ENCODE measurements around the gene IL23R. TPM values are rescaled to one million over a fixed set of nuclear protein-coding genes. Genes with fewer than 3 reads are reported as not detected.

The IL23R gene
- total and polyA plus RNA-seq, 2 of the 8 experiments (the other 6 are each of a cell fraction or from before 2014, with no cell fraction given): not detected

DNA sequence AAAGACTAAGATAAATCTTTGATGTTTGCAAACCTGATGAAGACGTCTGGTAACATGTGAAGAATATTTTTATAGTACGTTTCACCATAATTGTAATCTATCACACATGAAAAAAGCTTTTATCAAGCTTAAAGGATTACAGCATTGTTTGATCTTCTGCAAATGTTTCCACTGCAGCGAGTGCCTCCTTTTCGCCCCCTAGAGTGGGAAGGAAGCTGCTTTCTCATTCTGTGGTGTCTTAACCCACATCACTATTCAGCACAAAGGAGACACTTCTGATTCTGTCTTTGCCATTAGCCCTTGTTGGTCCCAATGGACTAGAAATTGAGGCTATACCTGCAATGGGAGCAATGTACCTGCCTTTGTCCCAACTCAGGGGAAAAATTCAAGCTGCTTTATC, 95.4 kb downstream of the IL23R start:
- Histone ChIP-seq H4K20me1 (replicated peaks in 1 of 2; ENCODE audit: control insufficient read depth in 1 of 2, insufficient read depth in 2 of 2, low read length in 2 of 2) (no peaks in the 10 kb centered on the region), H3K56ac (replicated peaks; ENCODE audit: insufficient read length, low read depth, low read length) (no peak overlapping the region), H3K14ac (ENCODE audit: insufficient read length) (no peak overlapping the region), H3K79me1 (ENCODE audit: low read depth, low read length) (no peaks in the 10 kb centered on the region), H3K79me2 (ENCODE audit: control insufficient read depth in 1 of 2, insufficient read depth in 2 of 2, low read length in 2 of 2) (no peaks in the 10 kb centered on the region), H2BK12ac (ENCODE audit: low read depth, low read length) (no peak overlapping the region), H2AK5ac (ENCODE audit: low read depth, low read length) (no peak overlapping the region), H2BK20ac (ENCODE audit: low read length) (no peak overlapping the region), H2AFZ (ENCODE audit: low read length) (no peak overlapping the region), H3K23me2 (ENCODE audit: low read depth, low read length) (no peaks in the 10 kb centered on the region), H3K23ac (ENCODE audit: insufficient read length) (no peak overlapping the region), H3K4me1 (replicated peaks in 1 of 4; ENCODE audit: control insufficient read depth in 3 of 4, insufficient read depth in 4 of 4, low read length in 3 of 4) (peaks cover 0 to 14% (median 8%) of the 10 kb centered on the region in 4 experiments; a peak in 3 of 7 replicates), H3K36me3 (ENCODE audit: control insufficient read depth in 2 of 4, insufficient read depth in 4 of 4, low read length in 3 of 4) (no peaks in the 10 kb centered on the region), H3K4me2 (ENCODE audit: insufficient read depth in 1 of 2, low read depth in 2 of 2, low read length in 2 of 2) (peak overlapping the region; percentile 43 to 49; a peak in 3 of 4 replicates), H3K9ac (replicated peaks in 1 of 4; ENCODE audit: extremely low read depth in 1 of 4, low read depth in 3 of 4, low read length in 3 of 4) (no peak overlapping the region), H3K18ac (ENCODE audit: extremely low read depth, low read length) (no peak overlapping the region), H4K5ac (ENCODE audit: insufficient read length, low read depth, low read length) (no peak overlapping the region), H3K4me3 (ENCODE audit: extremely low read depth in 1 of 4, insufficient read depth in 2 of 4, low read depth in 3 of 4, low read length in 4 of 4) (peak overlapping the region in 1 of 4 experiments; percentile 35; a peak in 1 of 8 replicates), H4K8ac (ENCODE audit: extremely low read depth, insufficient read depth, low read length) (no peak overlapping the region), H3K27me3 (replicated peaks in 1 of 4; ENCODE audit: control insufficient read depth in 3 of 4, extremely low read depth in 1 of 4, insufficient read depth in 3 of 4, low read length in 3 of 4) (no peaks in the 10 kb centered on the region), H2BK120ac (replicated peaks; ENCODE audit: low read depth, low read length) (no peak overlapping the region), H2BK5ac (ENCODE audit: low read depth, low read length) (no peak overlapping the region), H2BK15ac (ENCODE audit: low read length) (no peak overlapping the region), H3K9me3 (ENCODE audit: insufficient read depth in 2 of 2, low read depth in 1 of 2, low read length in 1 of 2) (no peaks in the 10 kb centered on the region), H3K4ac (replicated peaks; ENCODE audit: insufficient read length, low read depth, low read length) (no peak overlapping the region), H4K91ac (replicated peaks; ENCODE audit: insufficient read length, low read length) (no peak overlapping the region), H3K27ac (ENCODE audit: low read depth, low read length) (no peak overlapping the region)
- WGBS, 2 experiments (ENCODE audit: extremely low coverage in 1 of 2, insufficient coverage in 1 of 2, insufficient read length in 1 of 2, insufficient replicate concordance in 2 of 2, low coverage in 1 of 2, low lambda C conversion rate in 2 of 2, missing lambda C conversion rate in 1 of 2): 12% methylated on average over 4 of the region's 4 CpGs; no CpG with 5 or more reads in 1 of the 2 experiments
- ChIA-PET CTCF (ENCODE audit: partially characterized antibody) (interaction anchor here (0.6 to 2.2 kb wide), 17 partner anchors 10 to 239 kb away, joined by 3 to 15 read pairs (median 4); no protein-coding TSS in a partner anchor), POLR2A (ENCODE audit: partially characterized antibody) (no interaction called here)
- FAIRE-seq: peak; percentile 85
- DNase-seq (ENCODE audit: low read depth in 1 of 2, low spot score in 2 of 2): peak in 1 of 2 experiments; percentile 46
- TF ChIP-seq TBP (IDR thresholded peaks at IDR 0.05; ENCODE audit: low read depth, low read length) (no peak), EZH2 (IDR thresholded peaks at IDR 0.05; ENCODE audit: low read depth, low read length, severe bottlenecking) (no peak)

Measured in H1 (cell line).